Pancreas (tissue), 10 donors: ENCODE results near the gene USP20. TPM values are rescaled to one million over a fixed set of nuclear protein-coding genes. Genes with fewer than 3 reads are reported as not detected.
A peak's percentile ranks its signal among the peaks of the same experiment; 100 is the strongest.

Experiments
- ATAC-seq, 4 donors: fragments of 200-7000 bp; cut with Tn5 transposase; one replicate each; pipeline versions ENCODE4 v1.8.0 to v1.9.1; 2020; ENCODE audit warnings: mild to moderate bottlenecking in 4 of 4, moderate library complexity in 4 of 4
- DNase-seq, 6 donors: peaks; one replicate each; pipeline ENCODE4 v3.0.0-alpha.2; 2020
- FAIRE-seq: peaks from 2 replicates; lab custom pipeline; 2012; peaks lifted over from hg19 to GRCh38; lab: Jason Lieb, UNC
- H3K27ac ChIP-seq, 4 donors: fragments of 200-600 bp; sonication (generic); 1 replicate in 3 of 4; 2 replicates in 1 of 4; pipeline versions ENCODE4 v1.5.0 to v1.8.0; 2020
- H3K27me3 ChIP-seq, 4 donors: fragments of 200-600 bp; one replicate each; pipeline ENCODE4 v1.8.0; 2021
- H3K36me3 ChIP-seq, 3 donors: fragments of 200-600 bp; sonication (generic) in 1 of 3; one replicate each; pipeline versions ENCODE4 v1.5.0 to v1.8.0; 2020 to 2021
- H3K4me1 ChIP-seq, 3 donors: fragments of 200-600 bp; one replicate each; pipeline ENCODE4 v1.8.0; 2021
- H3K4me3 ChIP-seq, 4 donors: fragments of 200-600 bp; sonication (generic) in 2 of 4; one replicate each; pipeline versions ENCODE4 v1.5.0 to v1.8.0; 2020 to 2021
- H3K9me3 ChIP-seq, 4 donors: fragments of 200-600 bp; one replicate each; pipeline ENCODE4 v1.8.0; 2021
- CTCF ChIP-seq, 4 donors: fragments of 200-600 bp; sonication (generic) in 3 of 4; IDR thresholded peaks; one replicate each; pipeline versions ENCODE4 v1.5.0 to v1.8.0; 2021; ENCODE audit warnings: antibody characterized with exemption in 4 of 4
- WGBS, 2 donors: extraction: QIAGEN DNeasy Blood & Tissue Kit; methylation state at CpG; one replicate each; pipeline ENCODE4 v1.1.7; 2013; 5-methylcytosine and 5-hydroxymethylcytosine counted together
- intact Hi-C, 3 donors: fragments of 100-400 bp; cut with DNase I; formaldehyde crosslinking; loops; one replicate each; pipeline versions ENCODE4 v1.11.1 to v1.14.2; 2022
- polyA plus RNA-seq, 2 donors: library from polyadenylated mRNA; stranded (reverse); fragments of 200-250 nt; gene quantifications; one replicate each; pipeline ENCODE4 v1.2.3, GENCODE V29; 2013
- total RNA-seq, 6 donors: library from RNA; stranded (reverse); fragmentation: NEBNext Ultra II Directional in 4 of 6; extraction: Animal tissue kit (Norgen Biotek cat#: 25700) in 4 of 6; gene quantifications; one replicate each; pipeline versions ENCODE4 v1.2.1 to v1.2.4, GENCODE V29; 2021 to 2023
- donor health status: healthy with polysubstance abuse.
- donor health status: DM: no; HTN: no; CAD: no; lungs with moderate emphysema.
- donor health status: DM: no; HTN: no; CAD: no.
- donor health status: control.
- donor health status: control.
- donor health status: Bipolar disorder and iron deficiency.
- donor health status: DM: yes; HTN: yes; CAD: no.
- donor health status: DM: no; HTN: no; CAD: no.
- donor health status: DM: no; HTN: no; CAD: no.
- donor health status: DM: yes; HTN: yes; CAD: no.

The USP20 gene
- total and polyA plus RNA-seq, 8 donors: 9.7 to 54.8 (median 14.0) TPM

- Histone ChIP-seq H3K9me3 (no peaks in the 10 kb centered on the region), H3K4me1 (no peaks in the 10 kb centered on the region), H3K27ac (no peak overlapping the region), H3K4me3 (no peak overlapping the region), H3K27me3 (no peaks in the 10 kb centered on the region), H3K36me3 (no peaks in the 10 kb centered on the region)
- intact Hi-C loops: no loop called here
- ATAC-seq (peak in 2 of 4 donors; percentile 50 to 81), FAIRE-seq (no peak), DNase-seq (no peak)
- TF ChIP-seq CTCF (IDR thresholded peaks at IDR 0.05): no peak
- 84 to 89% methylated on average over 15 of the region's 15 CpGs for WGBS, 2 donors
Measured at GRCh38 chr9:129910628-129911567, 75.6 kb downstream of the USP20 start.

- H3K27me3 ChIP-seq: no peaks in the 10 kb centered on the region
- TF ChIP-seq CTCF (IDR thresholded peaks at IDR 0.05): no peak
- FAIRE-seq (no peak), ATAC-seq (no peak), DNase-seq (no peak)
- 88% methylated on average over 5 of the region's 5 CpGs for WGBS, 2 donors
- no peaks in the 10 kb centered on the region for H3K4me1 ChIP-seq
- intact Hi-C loops: no loop called here
- H3K9me3 ChIP-seq: no peaks in the 10 kb centered on the region
- H3K27ac ChIP-seq: no peak overlapping the region
- H3K36me3 ChIP-seq: no peaks in the 10 kb centered on the region
- H3K4me3 ChIP-seq: no peak overlapping the region
Measured at GRCh38 chr9:129914051-129914450, 78.8 kb downstream of the USP20 start.

- Histone ChIP-seq H3K4me1 (no peaks in the 10 kb centered on the region), H3K27me3 (no peaks in the 10 kb centered on the region), H3K36me3 (no peaks in the 10 kb centered on the region), H3K27ac (no peak overlapping the region), H3K9me3 (no peaks in the 10 kb centered on the region), H3K4me3 (no peak overlapping the region)
- DNase-seq (no peak), ATAC-seq (no peak), FAIRE-seq (no peak)
- intact Hi-C loops: no loop called here
- no peak for TF ChIP-seq CTCF (IDR thresholded peaks at IDR 0.05)
- WGBS, 2 donors: 96 to 97% methylated on average over 7 of the region's 7 CpGs
Measured at GRCh38 chr9:129916707-129917106, 81.4 kb downstream of the USP20 start.

GRCh38 chr9:129918296-129918950 lies 83.2 kb downstream of the USP20 start:
- Histone ChIP-seq H3K9me3 (no peaks in the 10 kb centered on the region), H3K27me3 (no peaks in the 10 kb centered on the region), H3K27ac (no peak overlapping the region), H3K4me1 (no peaks in the 10 kb centered on the region), H3K4me3 (peak overlapping the region in 1 of 4 donors; percentile 8), H3K36me3 (peaks cover 0 to 4% (median 0%) of the 10 kb centered on the region in 3 donors)
- peak in 2 of 6 donors; percentile 24 to 28 for DNase-seq
- 51 to 52% methylated on average over 14 of the region's 14 CpGs for WGBS, 2 donors
- peak; percentile 60 to 87 (median 72) for ATAC-seq
- TF ChIP-seq CTCF (IDR thresholded peaks at IDR 0.05): no peak
- no peak for FAIRE-seq
- intact Hi-C loops: no loop called here
